Left ventricle myocardium inferior (tissue), 1 donor: Measurements from ENCODE around the gene NDFIP2. TPM values are rescaled to one million over a fixed set of nuclear protein-coding genes. Genes with fewer than 3 reads are reported as not detected.
A peak's percentile ranks its signal among the peaks of the same experiment; 100 is the strongest.

Source experiments
- DNase-seq: peaks from one replicate; pipeline ENCODE4 v3.0.0-alpha.2; 2020
- H3K27ac ChIP-seq: fragments of 200-600 bp; replicated peaks from 2 replicates; pipeline ENCODE4 v1.8.0; 2021
- H3K27me3 ChIP-seq: fragments of 200-600 bp; 2 replicates; pipeline ENCODE4 v1.8.0; 2021; ENCODE audit warnings: low read depth
- H3K36me3 ChIP-seq: fragments of 200-600 bp; 2 replicates; pipeline ENCODE4 v1.8.0; 2021
- H3K4me1 ChIP-seq: fragments of 200-600 bp; 2 replicates; pipeline ENCODE4 v1.8.0; 2021
- H3K4me3 ChIP-seq: fragments of 200-600 bp; 2 replicates; pipeline ENCODE4 v1.8.0; 2021; ENCODE audit warnings: mild to moderate bottlenecking, moderate library complexity
- H3K9me3 ChIP-seq: fragments of 200-600 bp; replicated peaks from 2 replicates; pipeline ENCODE4 v1.8.0; 2021
- intact Hi-C: fragments of 100-400 bp; cut with micrococcal nuclease; formaldehyde crosslinking; loops from one replicate; pipeline ENCODE4 v1.11.0; 2022
- total RNA-seq: library from RNA; stranded (reverse); fragmentation: NEBNext Ultra II Directional; extraction: Animal tissue kit (Norgen Biotek cat#: 25700); gene quantifications from one replicate; pipeline ENCODE4 v1.2.1, GENCODE V29; 2021
- TF ChIP-seq, protein P1 (sequence below): fragments of 200-600 bp; IDR thresholded peaks from 2 replicates; pipeline ENCODE4 v1.8.0; 2021; ENCODE audit warnings: antibody characterized with exemption, mild to moderate bottlenecking, borderline replicate concordance
- donor health status: DM: no; HTN: yes; CAD: no; lungs with severe emphysema.

Gene NDFIP2
- total RNA-seq, 1 donor from 2014 or later = 33.1 TPM

DNA sequence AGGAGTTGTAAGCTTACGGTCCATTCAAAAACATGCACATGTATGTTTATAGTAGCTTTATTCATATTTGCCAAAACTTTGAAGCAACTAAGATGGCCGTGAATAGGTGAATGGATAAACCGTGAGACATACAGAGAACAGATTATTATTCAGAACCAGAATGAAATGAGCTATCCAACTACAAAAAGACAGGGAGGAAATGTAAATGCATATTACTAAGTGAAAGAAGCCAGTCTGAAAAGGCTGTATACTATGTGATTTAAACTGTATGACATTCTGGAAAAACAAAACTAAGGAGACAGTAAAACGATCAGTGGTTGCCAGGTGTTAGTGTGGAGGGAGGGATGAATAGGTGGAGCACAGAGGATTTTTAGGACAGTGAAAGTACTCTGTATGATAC lies 19.9 kb downstream of the NDFIP2 start:
- Histone ChIP-seq H3K4me3 (no peak overlapping the region), H3K4me1 (peaks cover 36% of the 10 kb centered on the region), H3K27me3 (no peaks in the 10 kb centered on the region), H3K9me3 (peaks cover 11% of the 10 kb centered on the region), H3K36me3 (no peaks in the 10 kb centered on the region), H3K27ac (no peak overlapping the region)
- DNase-seq = no peak
- TF ChIP-seq, protein P1, sequence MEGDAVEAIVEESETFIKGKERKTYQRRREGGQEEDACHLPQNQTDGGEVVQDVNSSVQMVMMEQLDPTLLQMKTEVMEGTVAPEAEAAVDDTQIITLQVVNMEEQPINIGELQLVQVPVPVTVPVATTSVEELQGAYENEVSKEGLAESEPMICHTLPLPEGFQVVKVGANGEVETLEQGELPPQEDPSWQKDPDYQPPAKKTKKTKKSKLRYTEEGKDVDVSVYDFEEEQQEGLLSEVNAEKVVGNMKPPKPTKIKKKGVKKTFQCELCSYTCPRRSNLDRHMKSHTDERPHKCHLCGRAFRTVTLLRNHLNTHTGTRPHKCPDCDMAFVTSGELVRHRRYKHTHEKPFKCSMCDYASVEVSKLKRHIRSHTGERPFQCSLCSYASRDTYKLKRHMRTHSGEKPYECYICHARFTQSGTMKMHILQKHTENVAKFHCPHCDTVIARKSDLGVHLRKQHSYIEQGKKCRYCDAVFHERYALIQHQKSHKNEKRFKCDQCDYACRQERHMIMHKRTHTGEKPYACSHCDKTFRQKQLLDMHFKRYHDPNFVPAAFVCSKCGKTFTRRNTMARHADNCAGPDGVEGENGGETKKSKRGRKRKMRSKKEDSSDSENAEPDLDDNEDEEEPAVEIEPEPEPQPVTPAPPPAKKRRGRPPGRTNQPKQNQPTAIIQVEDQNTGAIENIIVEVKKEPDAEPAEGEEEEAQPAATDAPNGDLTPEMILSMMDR = no peak
- intact Hi-C loops = no loop called here

DNA sequence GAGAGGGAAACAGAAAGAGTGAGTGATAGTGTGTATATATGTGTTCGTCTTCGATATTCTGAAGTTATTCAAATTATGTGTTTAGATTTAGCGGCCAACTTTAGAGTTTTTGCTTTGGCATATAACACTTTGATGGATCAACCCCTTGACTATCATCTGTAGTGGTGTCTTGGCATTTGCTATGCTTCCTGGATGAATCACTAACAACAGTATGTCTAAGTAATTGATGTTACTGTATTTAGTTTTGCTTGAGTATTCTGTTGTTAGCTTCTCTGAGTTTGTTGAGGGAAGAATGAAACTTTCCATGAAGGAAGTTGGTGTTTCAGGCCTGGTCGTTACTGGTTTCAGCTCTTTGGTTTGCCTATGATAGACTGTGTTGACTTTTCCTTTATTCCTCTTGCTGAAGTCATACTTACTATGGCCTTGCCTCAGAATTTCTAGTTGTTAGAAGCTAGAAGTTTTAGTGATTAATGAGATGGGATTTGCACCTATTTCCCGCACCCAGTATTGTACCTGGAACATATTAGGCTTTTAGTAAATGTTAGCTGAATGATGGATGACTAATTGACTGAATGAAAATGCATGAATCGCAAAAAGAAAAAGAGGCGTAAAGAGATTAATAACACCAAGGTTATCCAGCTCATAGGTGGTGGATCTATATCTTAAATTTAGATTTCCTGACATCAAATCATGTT lies 20.7 kb downstream of the NDFIP2 start:
- Histone ChIP-seq H3K27ac (no peak overlapping the region), H3K36me3 (no peaks in the 10 kb centered on the region), H3K4me1 (peaks cover 36% of the 10 kb centered on the region), H3K4me3 (no peak overlapping the region), H3K9me3 (peaks cover 11% of the 10 kb centered on the region), H3K27me3 (no peaks in the 10 kb centered on the region)
- intact Hi-C loops = no loop called here
- TF ChIP-seq, protein P1 = no peak
- DNase-seq = no peak

DNA sequence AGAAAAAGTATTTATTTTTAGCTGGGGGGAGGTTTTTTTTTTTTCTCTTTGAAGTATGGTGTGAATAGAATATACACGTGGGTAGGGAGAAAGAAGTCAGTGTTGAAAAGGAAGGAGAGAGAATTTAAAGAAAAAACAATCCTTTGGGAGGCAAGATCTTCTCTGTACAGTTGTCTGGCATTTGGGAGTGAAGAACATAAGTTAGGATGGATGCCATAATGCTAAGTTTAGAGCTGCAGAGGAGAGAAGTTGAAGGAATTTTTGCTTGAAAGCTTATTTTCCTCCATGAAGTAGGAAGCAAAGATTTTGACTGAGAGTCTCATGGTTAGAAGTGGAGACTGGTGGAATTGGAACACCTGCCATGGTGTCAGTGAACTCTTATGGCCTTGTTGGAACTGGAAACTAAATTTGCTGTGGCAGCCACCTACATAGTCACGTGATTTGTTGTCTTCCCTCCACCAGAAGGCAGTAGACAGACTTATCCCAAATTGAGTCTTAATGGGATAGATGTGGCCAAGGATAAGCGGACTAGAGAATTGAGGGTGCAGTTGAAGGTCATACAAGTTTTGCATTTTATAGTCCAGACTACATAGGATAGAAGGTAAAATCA lies 22.0 kb downstream of the NDFIP2 start:
- peaks cover 11% of the 10 kb centered on the region for H3K9me3 ChIP-seq
- TF ChIP-seq, protein P1 = no peak
- DNase-seq = no peak
- H3K4me3 ChIP-seq = no peak overlapping the region
- no peaks in the 10 kb centered on the region for H3K27me3 ChIP-seq
- peak overlapping the region; percentile 1 for H3K27ac ChIP-seq
- intact Hi-C loops = no loop called here
- peaks cover 34% of the 10 kb centered on the region for H3K4me1 ChIP-seq
- H3K36me3 ChIP-seq = no peaks in the 10 kb centered on the region

DNA sequence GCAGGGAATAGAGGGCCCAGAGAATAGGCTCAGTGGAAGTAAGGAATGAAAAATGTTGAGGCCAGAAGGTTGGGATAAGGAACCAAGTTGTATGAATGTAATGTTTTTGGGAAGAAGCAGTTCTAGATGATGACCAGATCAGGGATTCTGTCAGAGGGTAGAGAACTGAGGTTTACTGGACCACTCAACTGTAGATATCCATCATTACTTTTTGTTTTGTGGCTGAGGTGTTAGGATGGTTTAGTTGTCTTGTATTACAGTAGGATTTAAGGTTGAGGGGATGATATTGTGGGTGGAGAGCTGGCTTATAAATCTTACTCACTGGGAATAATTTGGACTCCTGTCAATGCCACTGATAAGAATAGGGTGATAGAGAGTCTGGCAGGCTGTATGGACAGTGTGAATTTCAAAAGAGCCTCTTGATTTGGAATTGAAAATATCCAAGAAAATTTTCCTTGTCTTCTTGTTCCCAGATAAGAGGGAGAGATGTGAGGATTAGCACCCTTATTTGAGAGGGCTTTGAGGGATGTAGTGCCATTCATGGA lies 22.6 kb downstream of the NDFIP2 start:
- Histone ChIP-seq H3K36me3 (no peaks in the 10 kb centered on the region), H3K27me3 (no peaks in the 10 kb centered on the region), H3K27ac (peak overlapping the region; percentile 1), H3K9me3 (peaks cover 11% of the 10 kb centered on the region), H3K4me1 (peaks cover 40% of the 10 kb centered on the region), H3K4me3 (no peak overlapping the region)
- intact Hi-C loops = no loop called here
- no peak for DNase-seq
- TF ChIP-seq, protein P1 = no peak

DNA sequence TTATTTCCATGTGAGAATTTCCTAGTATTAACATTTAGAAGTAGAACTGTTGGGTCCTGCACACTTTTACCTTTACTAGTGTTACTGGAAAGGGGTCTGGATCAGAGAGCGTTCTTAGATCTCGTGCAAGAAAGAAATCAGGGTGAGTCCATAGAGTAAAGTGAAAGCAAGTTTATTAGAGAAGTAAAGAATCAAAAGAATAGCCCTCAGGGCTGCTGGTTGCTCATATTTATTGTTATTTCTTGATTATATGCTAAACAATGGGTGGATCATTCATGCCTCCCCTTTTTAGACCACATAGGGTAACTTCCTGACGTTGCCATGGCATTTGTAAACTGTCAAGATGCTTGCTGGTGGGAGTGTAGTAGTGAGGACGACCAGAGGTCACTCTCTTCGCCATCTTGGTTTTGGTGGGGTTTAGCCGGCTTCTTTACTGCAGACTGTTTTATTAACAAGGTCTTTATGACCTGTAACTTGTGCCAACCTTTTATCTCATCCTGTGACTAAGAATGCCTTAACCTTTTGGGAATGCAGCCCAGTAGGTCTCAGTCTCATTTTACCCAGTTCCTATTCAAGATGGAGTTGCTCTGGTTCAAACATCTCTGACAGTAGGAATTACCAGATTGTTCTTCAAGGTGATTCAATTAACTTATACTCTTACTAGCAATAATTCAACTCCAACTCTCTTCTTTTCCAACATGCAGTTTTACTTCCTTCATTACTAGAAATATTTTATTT lies 27.4 kb downstream of the NDFIP2 start:
- Histone ChIP-seq H3K36me3 (no peaks in the 10 kb centered on the region), H3K4me3 (no peak overlapping the region), H3K9me3 (no peaks in the 10 kb centered on the region), H3K27ac (no peak overlapping the region), H3K4me1 (peaks cover 28% of the 10 kb centered on the region), H3K27me3 (no peaks in the 10 kb centered on the region)
- intact Hi-C loops = no loop called here
- DNase-seq = no peak
- TF ChIP-seq, protein P1 = no peak
